Cardiac muscle cell (in vitro differentiated cells and primary cell): ENCODE data around the gene REV1. TPM values are rescaled to one million over a fixed set of nuclear protein-coding genes. Genes with fewer than 3 reads are reported as not detected.

ENCODE experiments used
- DNase-seq, 2 donors: peaks; one replicate each; pipeline versions ENCODE4 v3.0.0 to v3.0.0-alpha.2; 2010 to 2017; ENCODE audit warnings: low read depth in 1 of 2, low spot score in 1 of 2
- H3K27ac ChIP-seq: fragments of 200-600 bp; sonication (generic); 2 replicates; pipeline ENCODE4 v1.5.1; 2016
- H3K27me3 ChIP-seq: fragments of 200-600 bp; sonication (generic); 2 replicates; pipeline ENCODE4 v1.6.0; 2016; ENCODE audit warnings: control low read depth
- H3K36me3 ChIP-seq: fragments of 200-600 bp; sonication (generic); 2 replicates; pipeline ENCODE4 v1.5.1; 2016; ENCODE audit warnings: control low read depth
- H3K4me1 ChIP-seq: fragments of 200-600 bp; sonication (generic); 2 replicates; pipeline ENCODE4 v1.8.1; 2017; ENCODE audit warnings: low read depth, mild to moderate bottlenecking, mixed run types
- H3K4me3 ChIP-seq: fragments of 200-600 bp; sonication (generic); 2 replicates; pipeline ENCODE4 v1.5.1; 2016; ENCODE audit warnings: mild to moderate bottlenecking
- H3K9me3 ChIP-seq: fragments of 200-600 bp; sonication (generic); 2 replicates; pipeline ENCODE4 v1.5.1; 2017; ENCODE audit warnings: low read depth, mild to moderate bottlenecking, control low read depth
- polyA plus RNA-seq: library from polyadenylated mRNA; unstranded; fragments of >200 nt; fragmentation: Nextera tagmentation; extraction: Ambion mirVana; gene quantifications from 2 replicates; pipeline ENCODE4 v1.2.1, GENCODE V29; 2016
- total RNA-seq: library from RNA; depleted of rRNA; stranded (reverse); fragments of >200 nt; gene quantifications from 2 replicates; pipeline ENCODE4 v1.2.3, GENCODE V29; 2016
- TF ChIP-seq, protein P1 (sequence below): IDR thresholded peaks from 2 replicates; pipeline ENCODE4 v1.5.1; 2012; ENCODE audit warnings: low read depth, mild to moderate bottlenecking, low read length

Gene REV1
- total and polyA plus RNA-seq, 2 experiments from 2014 or later = 26.9 to 33.9 TPM

DNA sequence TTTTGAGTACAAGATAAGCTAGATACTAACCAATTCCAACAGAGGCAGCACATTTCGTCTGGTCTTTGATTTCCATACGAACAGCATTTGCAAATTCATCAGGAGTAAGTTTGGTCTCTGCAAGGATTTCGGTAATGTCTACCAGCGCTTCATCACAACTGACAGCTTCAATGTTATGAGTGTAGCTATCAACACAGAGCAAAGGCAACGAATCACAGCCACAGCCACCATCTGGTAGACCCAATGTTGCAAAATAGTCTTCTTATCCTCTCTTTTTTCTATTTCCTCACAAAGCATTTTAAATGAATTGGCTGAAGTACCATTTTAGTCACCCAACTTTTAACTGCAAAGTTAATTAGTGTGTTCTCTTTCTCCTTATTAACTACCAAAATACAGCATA is 68.3 kb downstream of the REV1 start:
- H3K27ac ChIP-seq = peak overlapping the region; percentile 73
- H3K27me3 ChIP-seq = no peaks in the 10 kb centered on the region
- peak in 1 of 2 donors; percentile 55 for DNase-seq
- H3K36me3 ChIP-seq = peaks cover 45% of the 10 kb centered on the region
- TF ChIP-seq, protein P1, sequence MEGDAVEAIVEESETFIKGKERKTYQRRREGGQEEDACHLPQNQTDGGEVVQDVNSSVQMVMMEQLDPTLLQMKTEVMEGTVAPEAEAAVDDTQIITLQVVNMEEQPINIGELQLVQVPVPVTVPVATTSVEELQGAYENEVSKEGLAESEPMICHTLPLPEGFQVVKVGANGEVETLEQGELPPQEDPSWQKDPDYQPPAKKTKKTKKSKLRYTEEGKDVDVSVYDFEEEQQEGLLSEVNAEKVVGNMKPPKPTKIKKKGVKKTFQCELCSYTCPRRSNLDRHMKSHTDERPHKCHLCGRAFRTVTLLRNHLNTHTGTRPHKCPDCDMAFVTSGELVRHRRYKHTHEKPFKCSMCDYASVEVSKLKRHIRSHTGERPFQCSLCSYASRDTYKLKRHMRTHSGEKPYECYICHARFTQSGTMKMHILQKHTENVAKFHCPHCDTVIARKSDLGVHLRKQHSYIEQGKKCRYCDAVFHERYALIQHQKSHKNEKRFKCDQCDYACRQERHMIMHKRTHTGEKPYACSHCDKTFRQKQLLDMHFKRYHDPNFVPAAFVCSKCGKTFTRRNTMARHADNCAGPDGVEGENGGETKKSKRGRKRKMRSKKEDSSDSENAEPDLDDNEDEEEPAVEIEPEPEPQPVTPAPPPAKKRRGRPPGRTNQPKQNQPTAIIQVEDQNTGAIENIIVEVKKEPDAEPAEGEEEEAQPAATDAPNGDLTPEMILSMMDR = no peak
- no peaks in the 10 kb centered on the region for H3K9me3 ChIP-seq
- H3K4me1 ChIP-seq = peaks cover 29% of the 10 kb centered on the region
- H3K4me3 ChIP-seq = no peak overlapping the region

DNA sequence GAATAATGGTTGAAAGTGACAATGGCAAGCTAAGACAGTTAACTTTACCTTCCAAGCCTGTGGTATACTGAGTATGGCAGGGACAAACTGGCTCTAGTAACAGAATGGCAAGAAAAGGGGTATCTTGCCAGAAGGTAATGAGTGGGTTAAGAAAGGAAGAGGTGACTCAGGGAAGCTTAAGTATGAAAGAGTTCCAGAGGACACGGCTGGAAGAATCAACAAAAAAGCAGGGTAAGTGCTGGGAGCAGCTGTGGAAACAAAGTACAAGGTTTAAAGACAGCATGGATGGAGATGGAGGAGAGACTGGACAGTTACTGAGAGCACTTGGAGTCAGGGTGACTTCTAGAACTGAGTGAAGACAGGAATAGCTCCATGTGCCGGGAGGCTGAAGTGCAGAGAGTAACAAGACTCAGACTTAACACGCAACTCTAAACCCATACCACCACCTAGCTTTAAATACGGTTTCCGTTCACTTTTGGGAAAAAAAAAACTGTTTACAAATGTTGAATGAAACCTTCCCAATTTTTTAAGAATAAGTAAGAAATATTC is 69.0 kb downstream of the REV1 start:
- peak overlapping the region; percentile 73 for H3K27ac ChIP-seq
- TF ChIP-seq, protein P1 = no peak
- H3K4me1 ChIP-seq = peaks cover 29% of the 10 kb centered on the region
- H3K9me3 ChIP-seq = no peaks in the 10 kb centered on the region
- H3K27me3 ChIP-seq = no peaks in the 10 kb centered on the region
- peaks cover 52% of the 10 kb centered on the region for H3K36me3 ChIP-seq
- H3K4me3 ChIP-seq = no peak overlapping the region
- DNase-seq = peak; percentile 12 to 51

DNA sequence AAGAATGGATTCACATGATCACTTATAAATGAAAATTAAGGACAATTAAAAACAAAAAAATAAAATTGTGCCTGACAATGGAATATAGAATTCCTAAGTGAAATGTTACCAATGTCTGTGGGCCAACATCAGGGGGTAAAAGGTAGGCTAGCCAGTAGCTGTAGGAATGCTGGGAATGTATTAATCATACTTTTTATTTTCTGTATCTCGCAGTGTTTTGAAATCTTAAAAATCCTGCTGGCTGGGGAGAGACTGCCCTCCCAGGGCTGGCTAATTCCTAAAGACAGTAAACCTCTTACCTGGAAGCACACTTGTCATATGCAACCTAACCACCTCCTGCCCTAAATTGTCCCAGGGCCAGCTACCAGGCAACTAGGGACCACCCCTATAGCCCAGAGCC is 69.8 kb downstream of the REV1 start:
- DNase-seq = peak in 1 of 2 donors; percentile 49
- H3K36me3 ChIP-seq = peaks cover 58% of the 10 kb centered on the region

DNA sequence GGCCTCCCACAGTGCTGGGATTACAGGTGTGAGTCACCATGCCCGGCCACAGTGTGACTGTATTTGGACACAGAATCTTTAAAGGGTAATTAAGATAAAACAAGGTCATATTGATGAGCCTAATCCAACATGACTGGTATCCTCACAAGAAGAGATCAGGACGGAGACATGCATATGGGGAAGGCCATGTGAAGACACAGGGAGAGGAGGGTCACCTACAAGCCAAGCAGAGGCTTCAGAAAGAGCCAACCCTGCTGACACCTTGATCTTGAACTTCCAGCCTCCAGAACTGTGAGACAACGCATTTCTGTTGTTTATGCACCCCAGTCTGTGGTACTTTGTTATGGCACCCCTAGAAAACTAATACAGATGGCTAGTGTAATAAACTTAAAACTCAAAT is 72.4 kb downstream of the REV1 start:
- TF ChIP-seq, protein P1 = no peak
- no peaks in the 10 kb centered on the region for H3K27me3 ChIP-seq
- H3K4me1 ChIP-seq = peaks cover 16% of the 10 kb centered on the region
- peaks cover 58% of the 10 kb centered on the region for H3K36me3 ChIP-seq
- DNase-seq = no peak
- no peak overlapping the region for H3K4me3 ChIP-seq
- H3K27ac ChIP-seq = no peak overlapping the region
- no peaks in the 10 kb centered on the region for H3K9me3 ChIP-seq

More for the DNA sequence above, 69.8 kb downstream of the REV1 start:
- TF ChIP-seq, protein P1 = no peak
- Histone ChIP-seq H3K9me3 (no peaks in the 10 kb centered on the region), H3K27ac (no peak overlapping the region), H3K4me3 (no peak overlapping the region), H3K27me3 (no peaks in the 10 kb centered on the region), H3K4me1 (peaks cover 29% of the 10 kb centered on the region)

DNA sequence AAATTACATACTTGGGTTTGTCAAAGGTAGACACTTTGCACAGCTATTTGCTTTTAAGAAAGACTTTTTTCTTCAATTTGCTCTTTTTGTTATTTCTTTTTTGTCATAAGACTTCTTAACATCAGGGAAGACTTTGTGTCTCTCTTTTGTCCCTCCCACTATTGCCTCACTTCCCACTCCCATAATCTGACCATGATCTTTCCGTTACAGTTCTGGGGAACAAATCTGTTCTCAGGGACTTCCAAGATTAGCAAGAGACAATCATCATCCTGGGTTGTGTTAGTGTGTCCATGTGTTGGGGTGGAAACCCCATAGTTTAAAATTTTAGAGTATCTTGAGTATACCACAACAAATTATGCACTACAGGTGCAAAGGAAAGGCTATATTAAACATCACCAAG is 75.3 kb downstream of the REV1 start:
- Histone ChIP-seq H3K4me3 (no peak overlapping the region), H3K27ac (no peak overlapping the region), H3K36me3 (peaks cover 67% of the 10 kb centered on the region), H3K4me1 (no peaks in the 10 kb centered on the region), H3K9me3 (no peaks in the 10 kb centered on the region), H3K27me3 (no peaks in the 10 kb centered on the region)
- TF ChIP-seq, protein P1 = no peak
- no peak for DNase-seq
